Skeletal muscle satellite cell (primary cell): Measurements from ENCODE around the gene MYLK.

ENCODE experiments used
- H3K27me3 ChIP-seq: 2 replicates; pipeline ENCODE4 v1.7.0; 2013; ENCODE audit warnings: low read length; ENCODE audit not compliant: control insufficient read depth, insufficient read depth
- H3K36me3 ChIP-seq: 2 replicates; pipeline ENCODE4 v1.7.0; 2013; ENCODE audit warnings: mild to moderate bottlenecking, control low read depth, low read length; ENCODE audit not compliant: insufficient read depth
- H3K4me1 ChIP-seq: 2 replicates; pipeline ENCODE4 v1.7.0; 2013; ENCODE audit warnings: low read length; ENCODE audit not compliant: control insufficient read depth, insufficient read depth
- H3K4me2 ChIP-seq: 2 replicates; pipeline ENCODE4 v1.7.0; 2013; ENCODE audit warnings: mild to moderate bottlenecking, low read length
- H3K4me3 ChIP-seq: 2 replicates; pipeline ENCODE4 v1.7.0; 2013; ENCODE audit warnings: low read length
- H3K9ac ChIP-seq: 2 replicates; pipeline ENCODE4 v1.7.0; 2013; ENCODE audit warnings: mild to moderate bottlenecking, low read depth, low read length, moderate library complexity
- H3K9me3 ChIP-seq: replicated peaks from 2 replicates; pipeline ENCODE4 v1.7.0; 2013; ENCODE audit warnings: mild to moderate bottlenecking, control low read depth, low read length

MYLK gene

DNA sequence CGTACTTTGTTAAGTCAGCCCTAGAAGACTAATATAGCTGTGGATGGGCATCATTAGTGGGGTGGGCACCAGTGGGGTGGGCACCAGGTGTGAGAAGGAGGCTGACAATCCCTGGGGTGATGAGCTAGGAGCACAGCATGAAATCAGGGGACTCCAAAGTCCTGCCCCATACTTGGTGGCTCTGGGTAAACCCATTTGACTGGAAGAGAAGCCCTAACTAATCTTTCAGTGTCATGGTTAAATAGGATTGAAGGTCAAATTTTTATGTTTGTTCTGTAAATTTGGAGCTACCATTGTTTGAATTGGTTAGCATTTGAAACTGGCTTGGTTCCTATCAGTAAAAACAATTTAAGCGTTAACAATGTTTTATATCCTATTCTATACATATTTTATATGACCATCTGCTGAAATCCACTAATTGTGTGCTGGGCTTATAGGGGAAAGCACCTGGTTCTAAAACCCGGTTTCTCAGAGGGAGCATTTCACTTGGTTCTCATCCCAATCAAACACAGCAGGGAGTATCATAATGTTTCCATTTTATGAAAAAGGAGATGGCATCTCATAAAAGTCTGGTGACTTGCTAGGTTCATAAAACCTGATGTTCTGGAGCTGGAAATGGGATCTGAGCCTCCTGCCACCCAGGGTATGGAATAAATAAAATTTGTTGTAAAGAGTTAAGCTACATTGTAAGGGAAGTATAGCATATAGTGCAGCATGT is 211.5 kb downstream of the MYLK start:
- Histone ChIP-seq H3K9ac (no peak overlapping the region), H3K4me3 (no peak overlapping the region), H3K4me1 (peaks cover 7% of the 10 kb centered on the region), H3K9me3 (no peaks in the 10 kb centered on the region), H3K27me3 (peaks cover 11% of the 10 kb centered on the region), H3K36me3 (no peaks in the 10 kb centered on the region), H3K4me2 (no peak overlapping the region)

DNA sequence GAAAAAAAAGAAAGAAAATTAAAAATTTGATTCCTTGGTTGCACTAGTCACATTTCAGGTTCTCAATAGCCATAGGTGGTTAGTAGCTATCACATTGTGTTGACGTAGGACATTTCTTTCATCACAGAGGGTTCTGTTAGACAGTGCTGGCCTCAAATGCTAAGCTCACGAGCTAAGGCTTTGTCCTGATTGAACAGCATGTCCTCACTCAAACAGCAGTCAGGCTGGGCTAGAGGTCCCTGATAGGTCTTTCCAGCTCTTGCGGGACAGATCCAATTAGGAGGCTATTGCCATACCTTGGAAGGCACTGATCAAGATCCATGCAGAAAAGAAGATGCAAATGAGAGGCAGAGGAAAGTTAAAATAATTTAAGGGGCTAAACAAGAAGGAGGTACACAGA is 213.4 kb downstream of the MYLK start:
- no peaks in the 10 kb centered on the region for H3K9me3 ChIP-seq
- H3K4me1 ChIP-seq: peaks cover 9% of the 10 kb centered on the region
- no peak overlapping the region for H3K9ac ChIP-seq
- no peak overlapping the region for H3K4me2 ChIP-seq
- H3K36me3 ChIP-seq: peaks cover 4% of the 10 kb centered on the region
- H3K4me3 ChIP-seq: no peak overlapping the region
- peaks cover 11% of the 10 kb centered on the region for H3K27me3 ChIP-seq

DNA sequence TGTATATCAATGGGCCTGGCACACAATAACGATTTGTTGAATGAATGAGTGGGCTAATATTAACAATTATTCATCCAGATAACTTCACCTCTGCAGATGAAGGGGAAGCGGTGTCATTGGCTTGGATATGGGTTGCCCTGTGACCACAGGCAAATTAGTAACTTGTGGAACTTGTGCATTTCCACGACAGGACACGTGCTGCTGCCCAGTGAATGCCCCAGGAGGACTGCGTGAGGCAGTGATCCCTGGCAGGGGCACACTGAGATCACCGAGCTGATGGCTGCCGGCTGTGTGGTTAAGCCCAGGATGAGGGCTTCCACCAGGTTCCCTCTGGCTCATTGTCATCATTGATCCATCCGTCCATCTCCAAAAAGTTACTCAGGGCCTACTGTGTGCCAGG is 215.2 kb downstream of the MYLK start:
- Histone ChIP-seq H3K36me3 (peaks cover 4% of the 10 kb centered on the region), H3K9me3 (no peaks in the 10 kb centered on the region), H3K4me3 (no peak overlapping the region), H3K4me2 (no peak overlapping the region), H3K4me1 (peaks cover 9% of the 10 kb centered on the region), H3K9ac (no peak overlapping the region), H3K27me3 (peaks cover 3% of the 10 kb centered on the region)

DNA sequence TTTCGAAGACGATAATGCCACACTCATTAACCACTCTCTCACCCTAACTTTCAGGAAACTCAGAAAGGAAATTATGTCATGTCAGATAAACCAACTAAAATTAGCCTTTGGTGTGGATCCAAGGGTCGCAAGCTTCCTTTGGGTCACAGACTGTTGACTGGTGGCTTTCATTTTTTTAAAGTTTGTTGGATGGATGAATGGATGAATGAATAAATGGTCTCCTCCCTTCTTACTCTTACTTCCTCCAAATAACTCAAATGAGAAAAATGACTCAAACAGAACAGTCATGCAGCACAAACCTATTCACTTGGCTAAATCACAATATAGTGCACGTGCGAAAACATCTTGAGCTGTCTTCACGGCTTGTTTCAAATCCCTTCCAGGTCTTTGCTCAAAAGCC is 216.3 kb downstream of the MYLK start:
- H3K4me2 ChIP-seq: peak overlapping the region; percentile 17
- peaks cover 3% of the 10 kb centered on the region for H3K27me3 ChIP-seq
- H3K4me3 ChIP-seq: no peak overlapping the region
- no peaks in the 10 kb centered on the region for H3K9me3 ChIP-seq
- H3K4me1 ChIP-seq: peaks cover 9% of the 10 kb centered on the region
- H3K36me3 ChIP-seq: peaks cover 4% of the 10 kb centered on the region
- H3K9ac ChIP-seq: no peak overlapping the region

DNA sequence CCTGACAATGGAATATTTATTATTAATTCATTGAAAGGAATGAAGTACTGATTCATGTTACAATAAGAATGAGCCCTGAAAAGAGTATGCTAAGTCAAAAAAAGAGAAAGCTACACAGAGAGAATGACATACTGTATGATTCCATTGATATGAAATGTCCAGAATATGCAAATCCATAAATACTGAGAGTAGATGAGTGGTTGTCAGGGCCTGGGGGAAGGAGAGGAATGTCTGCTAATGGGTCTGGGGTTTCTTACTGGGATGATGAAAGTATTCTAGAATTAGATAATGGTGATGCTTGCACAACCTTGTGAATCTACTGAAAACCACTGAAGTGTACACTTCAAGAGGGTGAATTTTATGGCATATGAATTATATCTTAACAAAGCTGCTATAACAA is 219.4 kb downstream of the MYLK start:
- no peak overlapping the region for H3K9ac ChIP-seq
- no peaks in the 10 kb centered on the region for H3K9me3 ChIP-seq
- peaks cover 4% of the 10 kb centered on the region for H3K36me3 ChIP-seq
- no peak overlapping the region for H3K4me3 ChIP-seq
- no peaks in the 10 kb centered on the region for H3K27me3 ChIP-seq
- peaks cover 31% of the 10 kb centered on the region for H3K4me1 ChIP-seq
- H3K4me2 ChIP-seq: no peak overlapping the region

DNA sequence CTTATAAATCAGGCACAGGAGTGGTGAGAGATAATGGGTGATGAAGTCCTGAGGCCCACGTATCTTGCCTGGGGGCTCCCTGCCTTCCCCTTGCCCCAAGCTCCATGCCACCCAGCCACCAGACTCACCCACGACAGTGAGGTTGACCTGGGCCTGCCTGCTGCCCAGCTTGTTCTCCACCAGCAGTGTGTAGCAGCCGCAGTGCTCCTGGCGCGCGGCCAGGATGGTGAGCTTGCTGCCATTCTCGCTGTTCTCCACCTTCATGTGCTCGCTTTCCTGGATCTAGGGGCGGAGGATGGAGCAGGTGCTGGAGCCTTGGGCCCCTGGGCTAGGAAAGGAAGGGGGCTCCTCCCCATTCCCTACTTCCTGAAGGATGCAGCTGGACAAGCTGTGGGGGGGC is 220.2 kb downstream of the MYLK start:
- H3K4me2 ChIP-seq: no peak overlapping the region
- peaks cover 38% of the 10 kb centered on the region for H3K4me1 ChIP-seq
- no peak overlapping the region for H3K9ac ChIP-seq
- peaks cover 4% of the 10 kb centered on the region for H3K36me3 ChIP-seq
- no peaks in the 10 kb centered on the region for H3K27me3 ChIP-seq
- no peak overlapping the region for H3K4me3 ChIP-seq
- H3K9me3 ChIP-seq: no peaks in the 10 kb centered on the region

DNA sequence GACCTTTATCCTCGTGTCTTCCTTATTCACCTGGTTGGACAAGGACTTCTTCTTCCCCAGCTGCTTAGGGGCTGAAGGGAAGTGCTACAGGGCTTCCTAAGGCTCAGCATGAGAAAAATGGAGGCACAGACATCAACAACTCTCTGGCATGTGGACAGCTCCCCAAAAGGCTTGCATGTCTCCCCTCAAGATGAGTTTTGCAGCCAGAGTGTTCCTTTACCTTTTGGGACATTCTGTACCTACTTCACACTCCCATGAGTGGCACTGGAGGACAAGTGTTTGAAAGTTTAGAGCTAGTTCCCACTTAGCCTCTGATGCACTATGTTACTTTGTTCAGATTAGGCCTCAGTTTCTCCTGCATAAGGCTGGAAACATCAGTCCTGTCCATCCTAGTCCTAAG is 222.2 kb downstream of the MYLK start:
- no peaks in the 10 kb centered on the region for H3K27me3 ChIP-seq
- peaks cover 50% of the 10 kb centered on the region for H3K4me1 ChIP-seq
- no peak overlapping the region for H3K9ac ChIP-seq

DNA sequence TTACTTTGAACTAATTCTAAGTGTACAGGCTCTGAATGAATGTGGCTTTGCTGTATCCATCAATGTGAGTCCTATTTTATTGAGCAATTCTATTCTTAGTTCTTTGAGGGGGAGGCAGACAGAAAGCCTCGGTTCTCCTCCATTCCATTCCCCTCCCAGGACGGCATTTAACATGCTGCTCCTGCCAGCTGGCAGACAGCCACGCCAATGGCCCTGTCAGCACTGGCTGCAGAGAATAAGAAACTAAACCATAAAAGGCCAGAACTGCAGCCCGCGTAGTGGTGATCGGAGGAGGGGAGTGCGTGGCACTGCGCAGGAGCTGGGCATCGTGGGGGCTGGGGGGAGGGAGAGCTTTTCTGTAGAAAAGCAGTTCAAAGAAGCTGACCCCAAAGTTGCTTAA is 223.2 kb downstream of the MYLK start:
- H3K27me3 ChIP-seq: no peaks in the 10 kb centered on the region
- H3K4me2 ChIP-seq: peak overlapping the region; percentile 69
- H3K9me3 ChIP-seq: no peaks in the 10 kb centered on the region
- peak overlapping the region; percentile 67 for H3K9ac ChIP-seq
- peaks cover 50% of the 10 kb centered on the region for H3K4me1 ChIP-seq
- peaks cover 2% of the 10 kb centered on the region for H3K36me3 ChIP-seq
- H3K4me3 ChIP-seq: no peak overlapping the region

More for the DNA sequence above, 222.2 kb downstream of the MYLK start:
- no peak overlapping the region for H3K4me2 ChIP-seq
- peaks cover 4% of the 10 kb centered on the region for H3K36me3 ChIP-seq
- H3K4me3 ChIP-seq: no peak overlapping the region
- no peaks in the 10 kb centered on the region for H3K9me3 ChIP-seq

DNA sequence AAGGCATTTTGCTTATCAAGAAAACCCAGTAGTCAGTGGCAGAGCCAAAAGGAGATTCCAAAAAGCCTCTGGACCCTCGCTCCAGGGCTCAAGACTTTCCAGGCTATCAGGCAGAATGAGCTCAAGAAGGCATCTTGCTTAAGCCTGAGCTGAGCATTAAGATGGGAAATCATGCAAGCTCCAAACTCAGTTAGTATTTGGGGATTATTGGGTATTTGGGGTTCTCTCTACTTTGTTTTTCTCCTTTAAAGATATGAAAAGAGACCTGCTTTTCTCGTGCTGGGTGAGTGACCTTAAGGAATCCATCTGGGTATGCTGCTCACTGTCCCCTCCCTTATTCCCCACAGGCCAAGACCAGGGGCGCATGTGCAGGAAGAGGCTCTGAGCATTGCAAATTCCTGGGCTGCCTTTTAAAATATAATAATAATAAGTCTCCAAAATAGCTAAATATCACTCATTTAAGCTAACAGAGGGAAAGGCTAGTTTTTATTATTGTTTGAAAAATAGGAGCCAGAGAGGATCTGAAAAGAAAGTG is 223.9 kb downstream of the MYLK start:
- no peaks in the 10 kb centered on the region for H3K9me3 ChIP-seq
- H3K27me3 ChIP-seq: no peaks in the 10 kb centered on the region
- peak overlapping the region; percentile 69 for H3K4me2 ChIP-seq
- H3K4me1 ChIP-seq: peaks cover 50% of the 10 kb centered on the region
- H3K36me3 ChIP-seq: no peaks in the 10 kb centered on the region
- peak overlapping the region; percentile 67 for H3K9ac ChIP-seq
- H3K4me3 ChIP-seq: no peak overlapping the region

DNA sequence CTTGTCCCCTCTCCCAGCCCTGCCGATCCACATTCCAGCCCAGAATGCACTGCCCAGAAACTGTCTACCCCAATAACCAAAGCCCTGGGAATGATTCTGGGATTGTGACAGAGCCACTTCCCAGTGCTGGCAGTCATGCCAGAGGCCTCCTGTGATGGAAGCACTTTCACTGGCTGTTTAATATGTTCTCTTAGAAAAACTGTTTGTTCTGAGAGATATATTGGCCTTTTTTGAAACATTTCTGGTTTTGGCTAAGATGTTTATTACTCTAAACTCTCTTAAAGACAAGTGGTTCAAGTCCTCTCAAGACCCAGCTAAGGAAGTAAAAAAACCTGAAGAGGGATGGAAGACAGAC is 225.3 kb downstream of the MYLK start:
- H3K27me3 ChIP-seq: no peaks in the 10 kb centered on the region
- no peak overlapping the region for H3K9ac ChIP-seq
- peaks cover 52% of the 10 kb centered on the region for H3K4me1 ChIP-seq
- no peak overlapping the region for H3K4me2 ChIP-seq
- H3K36me3 ChIP-seq: no peaks in the 10 kb centered on the region
- no peaks in the 10 kb centered on the region for H3K9me3 ChIP-seq
- H3K4me3 ChIP-seq: no peak overlapping the region

DNA sequence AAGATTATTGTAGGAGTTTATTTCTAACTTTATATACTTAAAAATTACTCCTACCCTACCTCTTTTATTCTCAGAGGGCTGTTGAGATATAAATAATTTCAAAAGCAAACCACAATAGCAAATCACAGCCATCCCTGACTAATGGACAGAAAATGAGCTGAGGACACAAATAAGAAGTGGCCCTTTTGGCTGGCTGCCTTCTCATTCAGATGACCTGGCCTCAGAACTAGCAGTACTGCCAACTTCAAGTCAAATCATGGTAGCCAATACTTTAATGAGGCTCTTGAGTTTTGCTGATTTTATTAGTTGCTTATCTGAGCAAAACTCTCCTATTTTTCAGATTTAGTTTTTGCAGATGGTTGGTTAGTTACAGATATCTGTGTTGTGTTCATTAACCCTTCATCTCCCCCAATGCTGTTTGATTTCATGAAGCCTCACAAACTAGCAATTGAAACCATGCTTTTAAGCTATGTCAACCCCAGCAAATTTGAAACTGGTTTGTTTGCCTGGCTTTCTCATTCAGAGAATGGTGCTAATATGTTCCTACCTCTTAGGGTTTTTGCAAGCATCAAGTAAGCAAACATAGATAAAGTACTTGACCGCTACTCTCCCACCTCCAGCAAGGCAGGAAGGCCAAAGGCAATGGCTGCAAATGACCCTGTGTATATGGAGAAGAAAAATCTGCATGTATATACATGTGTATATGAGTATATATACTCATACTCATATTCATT is 225.8 kb downstream of the MYLK start:
- Histone ChIP-seq H3K4me2 (peak overlapping the region; percentile 14), H3K4me1 (peaks cover 58% of the 10 kb centered on the region), H3K9me3 (no peaks in the 10 kb centered on the region), H3K4me3 (peak overlapping the region; percentile 6), H3K9ac (peak overlapping the region; percentile 39), H3K36me3 (no peaks in the 10 kb centered on the region), H3K27me3 (no peaks in the 10 kb centered on the region)
